NK-92 (cell line): ENCODE measurements around the gene CGB2.
"Not testable (repeated sequence)": the region's sequence is repeated elsewhere in the genome, so short reads cannot be mapped to it uniquely, and the experiment has no call there.

Source experiments
- DNase-seq: peaks from one replicate; lab custom pipeline; 2025; ENCODE audit not compliant: unreplicated experiment; lab: John Stamatoyannopoulos, UW

The CGB2 gene

DNA sequence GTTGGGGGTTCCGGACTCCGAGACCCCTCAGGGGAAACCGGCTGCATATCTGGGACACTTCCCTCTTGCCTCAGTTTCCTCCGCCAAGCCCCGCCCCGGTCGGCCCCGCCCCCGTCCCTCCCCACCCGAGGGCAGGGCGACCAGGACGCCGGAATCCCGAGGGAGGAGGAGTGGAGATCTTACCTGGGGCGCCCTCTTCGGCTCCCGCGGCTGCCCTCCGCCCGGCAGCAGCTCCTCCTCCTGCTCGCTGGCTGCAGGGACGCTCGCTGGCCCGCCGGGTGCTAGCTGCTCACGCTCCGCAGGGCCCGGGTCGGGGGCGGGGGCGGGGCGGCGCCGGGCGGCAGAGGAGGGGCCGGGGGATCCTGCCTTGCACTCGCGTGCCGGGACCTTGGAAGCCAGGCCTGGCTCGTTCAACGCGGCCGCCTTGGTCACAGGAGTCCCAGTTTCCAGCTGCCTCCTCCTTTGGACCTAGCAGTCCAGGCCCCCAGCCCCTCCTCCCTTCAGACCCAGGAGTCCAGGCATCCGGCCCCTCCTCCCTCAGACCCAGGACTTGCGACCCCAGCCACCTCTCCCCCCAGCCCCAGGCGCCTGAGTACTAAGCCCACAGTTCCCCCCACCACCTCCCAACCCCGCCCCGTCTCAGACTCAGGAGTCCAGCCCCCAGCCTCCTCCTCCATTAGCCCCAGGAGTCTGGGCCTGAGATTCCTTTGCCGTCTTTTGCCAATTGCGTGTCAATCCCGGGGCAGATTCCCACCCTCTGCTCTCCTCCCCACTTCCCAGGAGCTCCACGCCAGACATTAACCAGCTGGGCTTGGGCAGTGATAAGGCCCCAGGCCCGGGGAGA, 33.3 kb downstream of the CGB2 start, which contains the start of gene NTF4:
Gene NTF4 (minus strand): TSS at position 51 of the 844 bp plus-strand sequence. CDS start 2,821 bp downstream, outside the sequence.
- no peak for DNase-seq

DNA sequence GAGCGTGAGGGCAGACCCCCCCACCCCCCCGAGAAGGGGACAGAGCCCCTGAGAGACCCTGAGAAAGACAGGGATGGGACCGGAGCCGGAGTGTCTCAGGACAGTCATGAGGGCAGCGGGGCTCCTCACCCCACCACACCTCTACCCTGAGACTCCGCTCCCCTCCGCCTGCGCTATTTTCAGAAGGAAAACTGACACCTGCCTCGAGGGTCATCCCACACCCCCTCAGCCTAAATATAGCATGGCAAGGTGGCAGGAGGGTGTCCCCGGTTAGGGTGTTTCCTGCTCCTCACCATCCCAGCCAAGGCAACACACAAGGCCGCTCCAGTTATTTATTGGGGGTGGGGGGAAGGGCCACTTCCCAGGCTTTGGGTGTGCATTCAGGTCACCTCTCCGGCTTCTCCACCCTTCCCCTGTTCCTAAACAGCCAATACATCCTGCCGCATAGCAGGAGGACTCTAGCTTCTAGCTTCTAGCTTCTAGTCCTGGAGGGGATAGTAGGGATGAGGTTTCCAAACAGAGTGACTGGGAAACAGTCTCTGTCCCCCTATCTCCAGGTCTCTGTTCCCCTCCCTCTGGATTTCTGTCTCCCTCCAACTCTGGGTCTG, 34.3 kb downstream of the CGB2 start:
- no peak for DNase-seq

DNA sequence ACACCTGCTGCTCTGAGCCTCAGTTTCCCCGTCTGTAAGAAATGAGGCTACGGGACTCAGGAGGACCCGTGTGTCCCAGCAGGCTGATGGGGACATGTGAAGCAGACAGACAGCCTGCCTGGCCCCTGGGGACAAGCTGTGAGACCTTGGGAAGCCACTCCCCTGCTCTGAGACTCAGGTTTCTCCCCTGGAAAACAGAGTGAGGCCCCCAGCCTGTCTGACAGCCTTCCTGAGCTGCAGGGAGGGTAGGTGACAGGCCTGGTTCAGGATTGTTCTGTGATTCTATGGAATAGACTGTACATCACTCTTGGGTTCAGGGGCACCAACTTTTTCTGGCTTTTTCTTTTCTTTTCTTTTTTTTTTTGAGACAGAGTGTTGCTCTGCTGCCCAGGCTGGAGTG, 35.9 kb downstream of the CGB2 start:
- DNase-seq: no peak

DNA sequence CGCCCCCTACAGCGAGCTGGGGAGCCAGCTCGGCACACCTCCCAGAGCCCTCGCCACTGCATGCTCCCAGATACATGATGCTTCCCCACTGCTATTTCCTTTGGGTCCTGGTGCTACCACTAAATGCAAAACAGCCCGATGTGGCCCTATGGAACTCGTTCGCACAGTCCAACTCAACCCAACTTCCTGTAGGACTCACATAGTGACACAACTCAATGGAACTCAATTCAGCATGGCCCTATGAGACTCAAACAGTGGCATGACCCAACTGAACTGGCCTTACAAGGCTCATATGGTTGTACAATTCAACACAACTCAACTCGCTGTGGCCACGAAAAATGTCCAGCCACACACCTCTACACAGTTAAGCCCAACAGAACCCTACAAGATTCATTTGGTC, 37.3 kb downstream of the CGB2 start:
- no peak for DNase-seq

DNA sequence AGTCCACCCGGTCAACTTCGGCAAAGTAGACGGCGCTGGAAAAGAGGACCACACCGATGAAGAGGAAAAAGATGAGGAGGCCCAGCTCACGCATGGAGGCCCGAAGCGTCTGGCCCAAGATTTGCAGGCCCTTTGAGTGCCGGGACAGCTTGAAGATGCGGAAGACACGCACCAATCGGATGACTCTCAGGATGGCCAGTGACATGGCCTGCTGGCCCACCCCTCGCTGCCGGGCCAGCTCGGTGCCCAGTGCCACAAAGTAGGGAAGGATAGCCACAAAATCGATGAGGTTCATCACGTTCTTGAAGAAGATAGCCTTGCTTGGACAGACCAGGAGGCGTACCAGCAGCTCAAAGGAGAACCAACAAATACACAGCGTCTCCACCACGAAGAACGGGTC, 38.7 kb downstream of the CGB2 start:
- no peak for DNase-seq

DNA sequence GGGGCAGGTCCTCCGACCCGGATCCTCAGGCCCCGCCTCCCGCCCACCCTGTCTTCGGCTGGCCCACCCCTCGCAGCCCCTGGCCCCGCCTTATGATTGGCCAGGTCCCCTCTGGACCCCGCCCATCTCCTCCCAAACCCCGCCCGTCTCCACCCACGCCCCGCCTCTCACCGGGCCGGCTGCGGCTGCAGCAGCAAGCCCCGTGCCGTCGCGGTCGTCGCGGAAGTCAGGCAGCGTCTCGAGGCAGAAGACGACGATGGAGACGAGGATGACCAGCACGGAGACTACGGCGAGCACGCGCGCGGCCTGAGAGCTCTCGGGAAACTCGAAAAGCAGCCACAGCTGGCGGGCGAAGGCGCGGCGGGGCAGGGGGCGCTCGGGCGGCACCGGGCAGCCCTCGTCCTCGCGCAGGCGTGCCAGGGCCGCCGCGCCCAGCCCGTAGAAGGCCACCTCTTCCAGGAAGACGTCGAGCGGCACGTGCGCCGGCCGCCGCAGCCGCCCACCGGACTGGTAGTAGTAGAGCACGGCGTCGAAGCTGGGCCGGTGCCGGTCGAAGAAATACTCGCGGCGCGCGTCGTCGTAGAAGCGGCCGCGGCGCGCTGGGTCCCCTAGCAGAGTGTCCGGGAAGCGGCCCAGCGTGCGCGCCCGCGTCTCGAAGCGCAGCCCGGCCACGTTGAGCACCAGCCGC, 40.3 kb downstream of the CGB2 start:
- no peak for DNase-seq

DNA sequence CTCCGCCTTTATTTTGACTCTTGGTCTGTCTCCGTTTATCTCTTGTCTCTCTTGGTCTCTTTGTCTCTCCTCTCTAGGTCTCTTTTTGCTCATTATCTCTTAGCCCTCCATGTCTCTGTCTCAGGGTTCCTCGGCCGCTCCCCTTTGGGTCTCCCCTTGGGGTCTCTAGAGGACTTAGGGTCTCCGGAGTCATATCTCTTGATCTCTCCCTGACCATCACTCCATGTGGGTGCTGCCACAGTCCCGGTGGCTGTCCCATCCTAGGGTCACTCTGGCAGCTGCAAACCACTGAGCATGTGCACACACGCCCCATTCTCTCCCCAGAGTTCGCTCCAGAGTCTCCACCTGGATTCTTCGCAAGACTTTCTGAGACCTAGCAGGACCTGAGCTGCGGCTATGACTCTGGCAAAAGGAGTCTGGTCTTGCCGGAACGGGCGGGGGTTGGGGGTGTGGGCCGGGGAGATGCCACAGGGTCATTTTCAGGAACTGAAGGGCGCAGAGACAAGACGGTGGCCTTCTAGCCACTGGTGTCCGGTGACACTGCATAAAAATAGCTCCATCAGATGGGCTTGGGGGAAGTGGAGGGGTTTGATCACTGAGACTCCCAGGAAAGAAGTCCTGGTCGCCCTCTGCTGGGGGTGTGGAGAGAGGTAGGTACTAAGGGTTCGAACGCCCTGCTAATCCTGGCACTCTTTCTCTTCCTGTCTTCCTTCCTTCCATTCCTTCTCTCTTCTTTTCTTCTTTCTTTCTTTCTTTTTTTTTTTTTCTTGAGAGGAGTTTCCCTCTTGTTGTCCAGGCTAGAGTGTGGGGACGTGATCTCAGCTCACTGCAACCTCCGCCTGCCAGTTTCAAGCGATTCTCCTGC, 42.1 kb downstream of the CGB2 start:
- DNase-seq: no peak

DNA sequence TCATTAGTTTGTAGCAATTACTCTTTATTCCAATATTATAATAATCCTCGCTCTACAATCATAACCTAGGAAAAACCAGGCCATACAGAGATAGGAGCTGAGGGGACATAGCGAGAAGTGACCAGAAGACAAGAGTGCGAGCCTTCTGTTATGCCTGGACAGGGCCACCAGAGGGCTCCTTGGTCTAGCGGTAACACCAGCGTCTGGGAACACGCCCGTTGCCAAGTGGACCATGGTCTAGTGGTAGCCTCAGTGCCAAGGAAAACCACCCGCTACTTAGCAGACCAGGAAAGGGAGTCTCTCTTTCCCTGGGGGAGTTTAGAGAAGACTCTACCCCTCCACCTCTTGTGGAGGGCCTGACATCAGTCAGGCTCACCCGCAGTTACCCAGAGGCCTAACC, 43.2 kb downstream of the CGB2 start:
- DNase-seq: not testable (repeated sequence)

DNA sequence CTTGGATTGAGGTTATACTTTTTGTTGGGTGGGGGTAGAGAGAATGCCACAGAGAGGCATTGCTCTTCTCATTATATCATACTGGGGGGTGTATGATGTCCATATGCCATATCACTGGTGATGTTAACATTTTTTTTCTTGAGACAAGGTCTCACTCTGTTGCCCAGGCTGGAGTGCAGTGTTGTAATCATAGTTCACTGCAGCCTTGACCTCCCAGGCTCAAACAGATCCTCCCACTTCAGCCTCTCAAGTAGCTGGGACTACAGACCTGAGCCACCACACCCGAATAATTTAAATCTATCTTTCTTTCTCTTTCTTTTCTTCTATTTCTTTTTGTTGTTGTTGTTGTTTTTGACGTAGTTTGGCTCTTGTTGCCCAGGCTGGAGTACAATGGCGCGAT, 48.7 kb downstream of the CGB2 start:
- DNase-seq: no peak

DNA sequence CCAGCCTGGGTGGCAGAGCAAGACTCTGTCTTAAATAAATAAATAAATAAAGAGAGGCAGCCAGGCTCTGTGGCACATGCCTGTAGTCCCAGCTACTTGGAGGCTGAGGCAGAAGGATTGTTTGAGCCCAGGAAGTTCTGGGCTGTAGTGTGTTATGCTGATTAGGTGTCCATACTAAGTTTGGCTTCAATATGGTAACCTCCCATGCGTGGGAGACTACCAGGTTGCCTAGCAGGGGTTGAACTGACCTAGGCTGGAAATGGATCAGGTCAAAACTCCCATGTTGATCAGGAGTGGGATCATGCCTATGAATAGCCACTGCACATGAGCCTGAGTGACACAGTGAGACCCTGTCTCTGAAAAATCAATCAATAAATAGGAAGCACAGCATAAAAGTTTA, 49.6 kb downstream of the CGB2 start:
- no peak for DNase-seq
